Measurements from ENCODE around the gene SYT3. TPM values are rescaled to one million over a fixed set of nuclear protein-coding genes. Genes with fewer than 3 reads are reported as not detected.

SYT3 gene
- total and polyA plus RNA-seq, 2 of the 13 experiments (the other 11 are each of a cell fraction or from before 2014, with no cell fraction given), result not detected

DNA sequence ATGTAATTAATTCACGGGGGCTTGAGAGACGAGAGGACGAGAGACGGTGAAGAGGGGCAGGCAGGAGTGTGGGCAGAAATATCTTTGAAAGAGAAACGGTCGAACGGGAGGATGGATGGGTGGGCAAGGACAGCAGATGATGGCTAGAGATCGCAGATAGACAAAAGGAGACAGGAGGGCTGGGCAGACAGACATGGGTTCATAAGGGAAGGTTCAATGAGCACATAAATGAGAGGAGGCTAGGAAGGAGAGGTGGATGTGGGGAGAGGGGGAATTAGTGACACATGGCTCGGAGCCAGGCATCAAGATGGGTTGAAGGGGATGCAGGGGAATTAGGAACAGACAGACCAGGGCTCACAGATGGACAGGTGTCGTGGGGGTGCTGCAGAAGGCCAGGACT is 1.1 kb downstream of the SYT3 start (continued):
- TF ChIP-seq DMTF1 (CRISPR knock-in tag; IDR thresholded peaks at IDR 0.05) (no peak), ADNP (CRISPR knock-in tag; IDR thresholded peaks at IDR 0.05) (no peak), RBM39 (IDR thresholded peaks at IDR 0.05; ENCODE audit: low read depth, low read length, poor library complexity, severe bottlenecking) (no peak), YY1 (IDR thresholded peaks at IDR 0.05; ENCODE audit: insufficient read depth, insufficient replicate concordance, low read depth, low read length) (no peak), ZNF674 (CRISPR knock-in tag; IDR thresholded peaks at IDR 0.05; ENCODE audit: low read depth) (no peak), ZBTB8A (CRISPR knock-in tag; IDR thresholded peaks at IDR 0.05; ENCODE audit: borderline replicate concordance, low read depth) (no peak)
- TF ChIP-seq, protein P1, sequence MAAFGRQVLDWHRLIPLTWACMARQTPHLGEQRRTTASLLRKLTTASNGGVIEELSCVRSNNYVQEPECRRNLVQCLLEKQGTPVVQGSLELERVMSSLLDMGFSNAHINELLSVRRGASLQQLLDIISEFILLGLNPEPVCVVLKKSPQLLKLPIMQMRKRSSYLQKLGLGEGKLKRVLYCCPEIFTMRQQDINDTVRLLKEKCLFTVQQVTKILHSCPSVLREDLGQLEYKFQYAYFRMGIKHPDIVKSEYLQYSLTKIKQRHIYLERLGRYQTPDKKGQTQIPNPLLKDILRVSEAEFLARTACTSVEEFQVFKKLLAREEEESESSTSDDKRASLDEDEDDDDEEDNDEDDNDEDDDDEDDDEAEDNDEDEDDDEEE (CRISPR knock-in tag; IDR thresholded peaks at IDR 0.05), result no peak

DNA sequence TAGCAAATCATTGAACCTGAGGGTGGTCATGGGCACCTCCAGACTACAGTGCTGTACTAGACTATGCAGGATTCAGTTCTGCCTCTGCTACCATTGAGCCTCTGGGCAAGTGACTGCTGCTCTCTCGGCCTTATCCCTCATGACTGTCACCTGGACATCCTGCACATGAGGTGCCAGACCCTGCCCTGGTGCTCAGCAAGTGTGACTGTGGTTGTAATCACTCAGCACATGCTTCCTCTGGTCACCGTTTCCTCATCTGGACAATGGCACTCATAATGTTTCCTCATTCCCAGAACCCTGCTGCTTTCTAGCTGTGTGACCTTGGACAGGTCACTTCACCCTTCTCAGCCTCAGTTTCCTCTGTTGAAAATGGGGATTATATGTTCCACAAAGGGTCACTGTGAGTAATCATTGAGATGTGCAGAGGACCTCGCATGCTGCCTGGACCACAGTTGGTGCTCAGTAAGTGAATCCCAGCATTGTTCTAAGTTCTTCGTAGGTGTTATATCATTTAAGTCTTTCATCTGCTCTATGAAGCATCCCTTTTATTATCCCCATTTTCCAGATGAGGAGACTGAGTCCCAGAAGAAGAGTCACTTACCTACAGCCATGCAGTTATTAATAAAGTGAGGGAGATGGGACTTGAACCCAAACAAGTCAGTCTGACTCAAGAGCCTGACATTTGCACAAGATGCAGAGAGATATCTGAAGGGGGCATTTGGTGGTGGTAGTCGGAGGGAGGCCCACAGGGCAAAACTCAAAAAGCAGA is 3.2 kb downstream of the SYT3 start:
- Histone ChIP-seq H3K4me3 (replicated peaks in 1 of 3; ENCODE audit: insufficient read depth in 1 of 3, low read depth in 2 of 3, low read length in 3 of 3) (no peak overlapping the region), H4K20me1 (ENCODE audit: insufficient read depth, low read length) (no peaks in the 10 kb centered on the region), H3K4me2 (ENCODE audit: low read depth, low read length) (no peak overlapping the region), H3K27me3 (ENCODE audit: control insufficient read depth in 1 of 2, insufficient read depth in 2 of 2, low read length in 2 of 2) (peaks cover 7 to 36% of the 10 kb centered on the region in 2 experiments), H3K79me2 (ENCODE audit: insufficient read depth, low read length) (no peaks in the 10 kb centered on the region), H3K27ac (ENCODE audit: extremely low read length, insufficient read depth, low read length) (no peak overlapping the region), H3K9me3 (ENCODE audit: low read length) (peaks cover 17% of the 10 kb centered on the region), H3K4me1 (ENCODE audit: insufficient read depth, low read length) (no peaks in the 10 kb centered on the region; the same call in 1 of the 2 replicates), H3K9ac (ENCODE audit: insufficient read depth, low read depth, low read length) (no peak overlapping the region), H3K36me3 (replicated peaks in 1 of 2; ENCODE audit: control insufficient read depth in 1 of 2, insufficient read depth in 2 of 2, low read length in 2 of 2) (no peaks in the 10 kb centered on the region), H2AFZ (ENCODE audit: low read length) (no peak overlapping the region)
- DNase-seq (ENCODE audit: low spot score) (no peak), FAIRE-seq (no peak), ATAC-seq (no peak)
- no TSS peak for BruUV-seq (replicated peaks)
- in situ Hi-C loops (cut with HindIII; ENCODE audit: extremely low pct_ligation_motif_present, low pct_unique_long_range_greater_than_20kb), result no loop called here
- intact Hi-C loops (cut with micrococcal nuclease; ENCODE audit: unreplicated experiment), result no loop called here
- 11% methylated on average over 5 of the region's 5 CpGs for WGBS (ENCODE audit: low lambda C conversion rate)
- ChIA-PET POLR2A (no interaction called here), CTCF (ENCODE audit: low intra/inter-chr PET ratio, low total read pairs) (no interaction called here)
- no peak for TF ChIP-seq TCF7 (IDR thresholded peaks at IDR 0.05; ENCODE audit: low read depth)
- TF ChIP-seq CREM (IDR thresholded peaks at IDR 0.05), result no peak
- no peak for TF ChIP-seq CREM (CRISPR knock-in tag; IDR thresholded peaks at IDR 0.05)
- TF ChIP-seq ZNF598 (CRISPR knock-in tag; IDR thresholded peaks at IDR 0.05; ENCODE audit: borderline replicate concordance), result no peak
- TF ChIP-seq ZNF891 (CRISPR knock-in tag; IDR thresholded peaks at IDR 0.05), result no peak
- TF ChIP-seq POLR2AphosphoS2 (IDR thresholded peaks at IDR 0.05; ENCODE audit: low read depth, low read length), result no peak
- TF ChIP-seq ASH2L (IDR thresholded peaks at IDR 0.05; ENCODE audit: insufficient read length, low read depth, low read length), result no peak
- TF ChIP-seq CBX5 (CRISPR knock-in tag; IDR thresholded peaks at IDR 0.05; ENCODE audit: borderline replicate concordance), result no peak

All from HepG2 (cell line).